HepG2 (cell line): Measurements from ENCODE around the gene GNG7. TPM values are rescaled to one million over a fixed set of nuclear protein-coding genes. Genes with fewer than 3 reads are reported as not detected.

Experiments used
- AHR ChIP-seq: IDR thresholded peaks from 2 replicates; pipeline ENCODE4 v1.6.1; 2018; ENCODE audit warnings: missing genetic modification reagents, missing compliant biosample characterization
- ATF1 ChIP-seq: IDR thresholded peaks from 2 replicates; pipeline ENCODE4 v1.6.1; 2016; ENCODE audit warnings: mild to moderate bottlenecking, control low read depth
- HNRNPH1 ChIP-seq: fragments of 200-400 bp; formaldehyde crosslinking; optimal IDR thresholded peaks from 2 replicates; pipeline ENCODE3; 2017; ENCODE audit warnings: mild to moderate bottlenecking, low read depth, low read length
- KDM3A ChIP-seq: IDR thresholded peaks from 2 replicates; pipeline ENCODE4 v1.6.1; 2018; ENCODE audit warnings: low read depth, missing compliant biosample characterization
- KLF6 ChIP-seq: IDR thresholded peaks from 2 replicates; pipeline ENCODE4 v1.8.0; 2016; ENCODE audit warnings: missing biosample characterization, missing genetic modification reagents
- NFAT5 ChIP-seq: sonication (generic); formaldehyde crosslinking; IDR thresholded peaks from 2 replicates; pipeline ENCODE4 v1.4.0; 2020; ENCODE audit warnings: missing genetic modification reagents
- NR2F2 ChIP-seq: IDR thresholded peaks from 2 replicates; pipeline ENCODE4 v1.6.1; 2012; ENCODE audit warnings: low read depth, inconsistent platforms, borderline replicate concordance
- NR2F6 ChIP-seq, 2 experiments: IDR thresholded peaks; 2 replicates each; pipeline ENCODE4 v1.6.1; 2016; ENCODE audit warnings: antibody characterized with exemption in 1 of 2, mild to moderate bottlenecking in 1 of 2
- NR3C1 ChIP-seq: sonication (generic); formaldehyde crosslinking; IDR thresholded peaks from 2 replicates; pipeline ENCODE4 v1.4.0; 2020; ENCODE audit warnings: missing genetic modification reagents
- PHF5A ChIP-seq: IDR thresholded peaks from one replicate; pipeline ENCODE4 v1.6.1; 2018; ENCODE audit warnings: low read depth, missing genetic modification reagents; ENCODE audit not compliant: unreplicated experiment
- REL ChIP-seq: sonication (generic); formaldehyde crosslinking; conservative IDR thresholded peaks from 2 replicates; pipeline ENCODE4 v1.8.0; 2022; ENCODE audit warnings: mild to moderate bottlenecking, missing genetic modification reagents, moderate library complexity
- RXRA ChIP-seq: sonication (generic); formaldehyde crosslinking; IDR thresholded peaks from 2 replicates; pipeline ENCODE4 v1.5.1; 2020; ENCODE audit warnings: missing genetic modification reagents
- ZBTB42 ChIP-seq: sonication (generic); formaldehyde crosslinking; IDR thresholded peaks from 2 replicates; pipeline ENCODE4 v1.5.0; 2020; ENCODE audit warnings: mild to moderate bottlenecking, missing genetic modification reagents
- ZNF256 ChIP-seq: sonication (generic); formaldehyde crosslinking; conservative IDR thresholded peaks from 2 replicates; pipeline ENCODE4 v1.4.0; 2020; ENCODE audit warnings: missing genetic modification reagents
- ZNF337 ChIP-seq: sonication (generic); formaldehyde crosslinking; IDR thresholded peaks from 2 replicates; pipeline ENCODE4 v1.5.1; 2020; ENCODE audit warnings: missing genetic modification reagents, low read depth, mild to moderate bottlenecking, borderline replicate concordance
- ZNF607 ChIP-seq: sonication (generic); formaldehyde crosslinking; IDR thresholded peaks from 2 replicates; pipeline ENCODE4 v1.5.1; 2020; ENCODE audit warnings: missing genetic modification reagents, mild to moderate bottlenecking, borderline replicate concordance
- ZNF768 ChIP-seq: sonication (generic); formaldehyde crosslinking; IDR thresholded peaks from 2 replicates; pipeline ENCODE4 v1.4.0; 2020; ENCODE audit warnings: missing genetic modification reagents
- ZNF780A ChIP-seq: sonication (generic); formaldehyde crosslinking; IDR thresholded peaks from 2 replicates; pipeline ENCODE4 v1.8.0; 2022; ENCODE audit warnings: mild to moderate bottlenecking, missing genetic modification reagents, moderate library complexity
- polyA plus RNA-seq, 8 experiments: library from polyadenylated mRNA; depleted of rRNA in 3 of 8; stranded (reverse) in 7 of 8; unstranded in 1 of 8; fragments of >200 nt; fragmentation: Illumina TruSeq in 4 of 8; extraction: Trizol in 4 of 8; gene quantifications; 2 replicates each; pipeline versions ENCODE4 v1.2.1 to v1.2.3, GENCODE V29; 2011 to 2016; ENCODE audit warnings: low read depth in 4 of 8, missing spikeins in 1 of 8, mixed read lengths in 1 of 8; ENCODE audit not compliant: insufficient read depth in 1 of 8
- total RNA-seq, 5 experiments: library from RNA; depleted of rRNA; stranded (reverse); fragments of >200 nt; fragmentation: Illumina TruSeq; extraction: Trizol; gene quantifications; 2 replicates each; pipeline ENCODE4 v1.2.3, GENCODE V29; 2016; ENCODE audit warnings: low read depth in 1 of 5
- TF ChIP-seq, protein P1 (sequence below): sonication (generic); formaldehyde crosslinking; IDR thresholded peaks from 2 replicates; pipeline ENCODE4 v1.5.1; 2020; ENCODE audit warnings: missing genetic modification reagents, mild to moderate bottlenecking, borderline replicate concordance
- TF ChIP-seq, protein P2 (sequence below): IDR thresholded peaks from 2 replicates; pipeline ENCODE4 v1.6.1; 2016; ENCODE audit warnings: missing biosample characterization, missing genetic modification reagents, low read depth

GNG7 gene
- total and polyA plus RNA-seq, 2 of the 13 experiments (the other 11 are each of a cell fraction or from before 2014, with no cell fraction given): 1.4 to 3.3 TPM

GRCh38 chr19:2524840-2525723, 177.4 kb downstream of the GNG7 start (continued):
- TF ChIP-seq, protein P1, sequence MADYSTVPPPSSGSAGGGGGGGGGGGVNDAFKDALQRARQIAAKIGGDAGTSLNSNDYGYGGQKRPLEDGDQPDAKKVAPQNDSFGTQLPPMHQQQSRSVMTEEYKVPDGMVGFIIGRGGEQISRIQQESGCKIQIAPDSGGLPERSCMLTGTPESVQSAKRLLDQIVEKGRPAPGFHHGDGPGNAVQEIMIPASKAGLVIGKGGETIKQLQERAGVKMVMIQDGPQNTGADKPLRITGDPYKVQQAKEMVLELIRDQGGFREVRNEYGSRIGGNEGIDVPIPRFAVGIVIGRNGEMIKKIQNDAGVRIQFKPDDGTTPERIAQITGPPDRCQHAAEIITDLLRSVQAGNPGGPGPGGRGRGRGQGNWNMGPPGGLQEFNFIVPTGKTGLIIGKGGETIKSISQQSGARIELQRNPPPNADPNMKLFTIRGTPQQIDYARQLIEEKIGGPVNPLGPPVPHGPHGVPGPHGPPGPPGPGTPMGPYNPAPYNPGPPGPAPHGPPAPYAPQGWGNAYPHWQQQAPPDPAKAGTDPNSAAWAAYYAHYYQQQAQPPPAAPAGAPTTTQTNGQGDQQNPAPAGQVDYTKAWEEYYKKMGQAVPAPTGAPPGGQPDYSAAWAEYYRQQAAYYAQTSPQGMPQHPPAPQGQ (CRISPR knock-in tag): no peak
- TF ChIP-seq NR2F6 (IDR thresholded peaks at IDR 0.05) (no peak), NR2F6 (CRISPR knock-in tag; IDR thresholded peaks at IDR 0.05) (peak; percentile 29; the same call in 1 of the 2 replicates), NR3C1 (no peak), REL (CRISPR knock-in tag) (no peak), ZNF780A (CRISPR knock-in tag) (no peak), KLF6 (CRISPR knock-in tag) (no peak), HNRNPH1 (no peak), KDM3A (CRISPR knock-in tag) (0 out of 2 replicates have a peak, but pooled peaks have one; percentile 31), ZNF337 (CRISPR knock-in tag) (no peak), ZNF607 (CRISPR knock-in tag) (no peak; the same call in 1 of the 2 replicates), NFAT5 (CRISPR knock-in tag) (no peak), RXRA (CRISPR knock-in tag) (peak; percentile 47), AHR (CRISPR knock-in tag) (no peak), ZBTB42 (CRISPR knock-in tag) (no peak), ATF1 (CRISPR knock-in tag) (no peak), NR2F2 (no peak), PHF5A (CRISPR knock-in tag) (no peak), ZNF256 (CRISPR knock-in tag) (no peak), ZNF768 (CRISPR knock-in tag) (peak; percentile 16; the same call in 1 of the 2 replicates)
- TF ChIP-seq, protein P2, sequence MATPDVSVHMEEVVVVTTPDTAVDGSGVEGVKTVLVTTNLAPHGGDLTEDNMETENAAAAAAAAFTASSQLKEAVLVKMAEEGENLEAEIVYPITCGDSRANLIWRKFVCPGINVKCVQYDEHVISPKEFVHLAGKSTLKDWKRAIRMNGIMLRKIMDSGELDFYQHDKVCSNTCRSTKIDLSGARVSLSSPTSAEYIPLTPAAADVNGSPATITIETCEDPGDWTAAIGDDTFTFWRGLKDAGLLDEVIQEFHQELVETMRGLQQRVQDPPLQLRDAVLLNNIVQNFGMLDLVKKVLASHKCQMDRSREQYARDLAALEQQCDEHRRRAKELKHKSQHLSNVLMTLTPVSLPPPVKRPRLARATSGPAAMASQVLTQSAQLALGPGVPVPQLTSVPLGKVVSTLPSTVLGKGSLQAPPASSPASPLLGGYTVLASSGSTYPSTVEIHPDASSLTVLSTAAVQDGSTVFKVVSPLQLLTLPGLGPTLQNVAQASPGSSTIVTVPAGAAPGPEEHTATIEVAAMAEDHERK (CRISPR knock-in tag): no peak
